GM21717 (cell line): ENCODE measurements around the gene PDE10A.

Source experiments
- ATAC-seq: cut with Tn5 transposase; IDR thresholded peaks from one replicate; pipeline ENCODE4 v1.9.1; 2021; ENCODE audit warnings: mild to moderate bottlenecking, moderate library complexity; ENCODE audit not compliant: unreplicated experiment

The PDE10A gene

DNA sequence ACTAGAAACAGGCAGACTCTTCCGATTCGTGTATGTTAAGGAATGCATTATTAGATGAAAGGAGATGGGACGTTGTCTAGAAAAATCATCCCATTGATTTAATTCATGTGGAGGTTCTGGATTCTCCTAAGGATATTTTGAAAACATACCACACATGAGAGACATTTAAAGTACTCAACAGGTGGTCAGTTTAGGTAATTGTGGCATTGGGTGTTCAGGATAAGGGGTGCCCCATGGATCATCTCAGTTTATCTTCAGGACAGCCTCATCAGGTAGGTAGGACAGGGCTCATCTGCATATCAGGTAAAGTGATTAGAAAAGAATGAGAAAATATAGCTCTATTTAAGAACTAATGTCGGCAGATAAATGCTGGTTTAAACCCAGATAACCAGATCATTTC, 15.9 kb upstream of the PDE10A start:
- ATAC-seq, result no peak

DNA sequence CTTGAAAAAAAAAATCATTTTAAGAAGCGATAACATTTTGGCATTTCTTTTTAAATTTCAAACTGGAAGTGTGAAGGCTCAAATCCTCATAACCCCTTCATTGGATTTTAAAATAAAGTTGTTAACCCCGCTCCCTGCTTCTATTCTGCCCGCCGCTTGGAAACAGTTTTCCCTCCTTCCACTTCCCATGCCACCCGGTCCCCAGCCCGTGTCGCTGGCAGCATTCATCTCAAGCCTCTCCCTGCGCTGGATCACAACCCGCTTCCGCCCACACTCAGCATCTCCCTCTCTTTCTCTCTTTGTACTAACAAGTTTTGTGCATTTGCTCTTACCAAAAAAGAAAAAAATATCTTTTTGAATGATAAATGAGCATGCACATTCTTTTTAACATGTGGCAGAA, 15.4 kb upstream of the PDE10A start:
- ATAC-seq, result no peak

GRCh38 chr6:165677091-165677490, 14.1 kb upstream of the PDE10A start:
- no peak for ATAC-seq

- no peak for ATAC-seq
Measured at GRCh38 chr6:165676435-165677068, 13.5 kb upstream of the PDE10A start.

DNA sequence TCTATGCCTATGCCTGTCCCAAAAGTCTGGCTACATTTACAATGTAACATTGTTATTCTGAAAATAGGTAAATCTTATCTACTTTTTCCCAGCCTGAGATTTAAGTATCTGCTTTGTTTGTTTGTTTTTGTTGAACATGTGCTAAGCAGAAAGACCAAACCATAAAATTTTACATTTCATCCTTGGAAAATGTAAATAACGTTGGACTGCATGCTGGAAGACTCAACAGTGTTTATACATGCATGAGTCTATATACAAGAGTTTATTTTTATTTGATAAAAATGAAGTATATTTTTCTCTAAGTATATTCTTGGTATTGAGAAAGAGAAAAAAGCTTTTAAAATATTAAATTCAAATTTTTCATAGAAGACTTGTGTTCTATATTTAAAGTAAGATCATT, 12.1 kb upstream of the PDE10A start:
- no peak for ATAC-seq

DNA sequence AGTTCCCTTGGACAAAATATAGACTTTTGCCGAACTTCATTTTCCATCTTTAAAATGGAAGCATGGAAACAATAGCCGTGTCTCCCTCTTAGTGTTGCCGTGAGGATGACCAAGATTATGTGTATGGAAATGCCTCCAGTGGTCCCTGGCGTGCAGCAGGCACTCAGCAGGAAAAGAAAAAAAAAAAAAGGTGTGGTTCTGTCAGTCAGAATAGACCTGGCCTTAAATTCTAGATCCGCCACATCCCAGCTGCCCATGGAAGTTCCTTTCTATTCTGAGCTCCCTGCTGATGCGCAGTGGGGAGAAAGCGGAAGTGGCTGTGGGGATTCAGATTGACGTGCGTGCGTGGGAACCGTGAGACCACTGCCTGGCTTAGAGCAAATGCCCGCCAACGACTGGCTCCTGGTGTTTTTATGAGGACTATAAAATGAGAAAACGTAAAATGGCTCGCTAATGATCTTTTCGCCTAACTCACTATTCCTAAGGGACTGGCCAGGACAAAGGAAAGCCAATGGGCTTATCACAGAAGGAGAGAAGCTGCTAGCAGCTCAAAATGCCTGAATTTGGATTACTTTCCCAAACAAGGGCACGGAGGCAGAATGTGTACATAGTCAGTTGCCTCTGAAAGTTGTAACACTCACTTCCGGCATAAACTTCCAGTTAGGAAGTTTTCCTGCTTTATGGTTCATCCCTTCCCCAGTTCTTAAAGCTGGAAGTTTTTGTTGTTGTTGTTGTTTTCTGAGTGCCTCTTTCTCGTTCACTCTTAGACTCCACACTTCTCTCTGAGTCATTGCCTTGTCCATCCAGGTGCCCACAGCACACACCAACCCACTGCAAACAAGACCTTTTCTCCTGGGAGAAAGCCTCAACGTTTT, 11.4 kb upstream of the PDE10A start:
- no peak for ATAC-seq

DNA sequence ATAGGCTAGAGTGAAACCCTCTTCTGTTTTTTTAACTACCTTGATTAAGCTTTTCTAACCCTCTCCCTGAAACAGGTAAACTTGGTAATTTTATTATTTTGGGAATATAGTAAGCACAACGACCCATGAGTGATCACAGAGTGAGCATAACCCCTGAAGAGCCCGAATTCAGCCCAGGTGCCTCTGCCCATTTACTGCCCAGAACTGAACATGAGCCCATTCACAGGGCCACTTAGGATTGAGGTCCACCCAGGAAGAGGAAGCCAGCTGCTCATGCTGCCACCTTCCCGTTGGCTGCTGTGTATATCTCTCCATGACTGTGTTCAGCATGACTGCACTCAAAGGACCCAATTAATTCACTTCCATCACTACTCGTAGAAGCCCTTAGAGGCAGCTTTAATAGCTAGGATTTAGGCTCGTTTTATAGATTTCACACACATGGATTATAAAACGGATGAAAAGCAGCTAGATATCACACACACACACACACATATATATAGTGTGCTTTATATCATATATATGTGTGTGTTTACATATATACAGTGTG, 8.3 kb upstream of the PDE10A start:
- ATAC-seq, result no peak

DNA sequence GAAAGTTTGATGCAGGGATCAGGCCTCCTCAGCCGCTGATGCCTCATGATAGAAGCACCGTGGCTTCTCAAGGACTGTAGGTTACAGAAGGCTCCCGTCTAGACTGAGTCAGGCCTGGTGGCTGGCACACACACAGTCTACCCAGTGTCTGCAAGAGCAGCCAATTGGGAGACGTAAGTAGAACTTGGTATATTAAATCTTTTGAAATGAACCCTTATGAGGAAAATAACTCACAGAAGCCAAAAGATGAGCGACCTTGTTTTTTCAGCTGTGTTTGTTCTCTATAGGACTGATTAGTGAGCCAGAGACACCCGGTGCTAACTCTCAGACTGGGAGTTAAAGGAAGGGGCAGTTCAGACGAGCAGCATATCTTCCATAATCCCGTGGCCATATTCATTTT, 5.9 kb upstream of the PDE10A start:
- ATAC-seq, result no peak

DNA sequence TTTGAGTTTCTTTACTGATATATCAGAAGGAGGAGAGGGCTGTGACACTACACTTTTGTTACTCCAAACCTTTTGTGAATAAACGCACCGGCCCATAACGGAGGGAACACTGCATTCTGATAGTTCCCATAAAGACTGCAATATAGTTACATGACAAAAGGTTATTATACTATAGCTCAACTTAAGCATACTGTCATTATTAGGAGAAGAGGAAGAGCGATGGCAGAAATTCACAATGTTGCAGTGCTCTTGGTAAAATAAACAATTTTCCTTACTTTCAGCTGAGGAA, 2.3 kb upstream of the PDE10A start:
- ATAC-seq, result no peak

GRCh38 chr6:165664559-165665383, 1.7 kb upstream of the PDE10A start:
- no peak for ATAC-seq

- ATAC-seq, result no peak
Measured at GRCh38 chr6:165663736-165664558, 906 bp upstream of the PDE10A start.

GRCh38 chr6:165663377-165663735, 315 bp upstream of the PDE10A start:
- no peak for ATAC-seq

DNA sequence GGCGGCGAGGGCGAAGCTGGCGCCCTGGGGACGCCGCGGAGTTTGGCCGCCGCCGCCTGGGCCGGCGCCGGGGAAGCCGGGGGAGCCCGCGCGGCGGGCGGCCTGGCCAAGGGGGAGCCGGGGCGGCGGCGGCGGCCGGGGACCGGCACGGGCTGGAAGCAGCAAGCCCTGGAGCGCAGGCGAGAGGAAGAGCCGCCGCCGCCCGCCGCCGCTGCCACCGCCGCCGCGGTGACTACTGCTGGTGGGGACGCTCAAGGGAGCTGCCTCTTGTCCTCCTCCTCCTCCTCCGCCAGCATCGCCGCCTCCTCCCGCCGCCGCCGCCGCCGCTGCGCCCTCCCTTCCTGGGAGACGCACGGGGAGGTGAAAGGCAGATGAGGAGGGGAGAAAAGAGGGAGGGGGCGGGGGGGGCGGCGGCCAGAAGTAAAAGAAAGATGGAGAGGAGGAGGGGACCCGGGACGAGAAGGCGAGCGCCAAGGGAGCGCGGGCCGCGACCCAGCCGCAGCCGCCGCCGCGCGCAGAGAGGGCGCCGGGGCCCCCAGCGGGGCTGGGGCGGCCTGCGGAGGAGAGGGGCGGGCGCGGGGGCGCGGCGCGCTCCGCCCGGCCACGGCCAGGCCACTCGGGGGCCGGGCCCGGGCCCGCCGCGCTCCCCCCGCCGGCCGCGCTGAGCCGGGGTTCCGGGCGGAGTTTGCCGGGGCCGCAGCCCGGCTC, 846 bp downstream of the PDE10A start:
- no peak for ATAC-seq

DNA sequence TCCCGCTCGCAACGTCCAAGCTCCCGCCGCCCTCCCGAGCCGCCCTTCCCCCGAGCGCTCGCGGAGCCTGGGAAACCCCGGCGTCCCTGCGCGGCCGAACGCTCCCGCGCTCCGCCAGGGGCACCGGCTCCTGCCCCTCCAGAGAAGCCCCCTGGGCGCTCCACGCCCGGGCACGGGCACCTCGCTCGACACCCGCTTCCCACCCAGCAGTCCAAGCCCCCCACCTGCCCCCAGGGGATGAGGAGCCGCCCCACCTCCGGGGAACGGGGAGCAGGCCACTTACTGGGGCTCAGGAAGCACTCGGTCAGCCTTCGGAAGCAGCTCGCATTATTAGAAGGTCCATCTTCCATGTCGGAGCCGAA, 1.4 kb downstream of the PDE10A start:
- no peak for ATAC-seq

GRCh38 chr6:165660857-165661663, 2.0 kb downstream of the PDE10A start:
- ATAC-seq, result no peak

- no peak for ATAC-seq
Measured at GRCh38 chr6:165659945-165660856, 2.8 kb downstream of the PDE10A start.

GRCh38 chr6:165658395-165659058, 4.5 kb downstream of the PDE10A start:
- ATAC-seq, result no peak

DNA sequence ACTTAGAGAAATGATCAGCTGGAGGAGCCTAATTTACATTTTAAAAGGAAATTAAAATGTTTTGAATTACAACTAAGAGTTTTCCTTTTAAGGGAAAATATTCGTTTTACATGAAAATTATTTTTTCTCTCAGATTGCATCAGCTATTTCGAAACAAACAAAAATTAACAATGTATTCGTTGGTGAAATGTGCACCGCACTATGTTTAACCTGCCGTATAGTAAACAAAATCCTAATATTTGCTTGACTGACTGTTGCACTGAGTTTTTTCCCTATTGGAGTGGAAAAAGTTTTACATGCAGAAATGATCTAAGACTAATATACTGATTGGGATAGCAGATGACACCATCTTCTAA, 5.7 kb downstream of the PDE10A start:
- ATAC-seq, result no peak
